Common myeloid progenitor, CD34-positive (primary cell): ENCODE results near the gene PRDM16.

ENCODE experiments used
- CTCF ChIA-PET: fragments of 350-600 bp; sonication (Branson Sonifier 250); formaldehyde crosslinking; loops from one replicate; lab custom pipeline; 2021; ENCODE audit warnings: antibody characterized with exemption; lab: Charles Lee
- POLR2A ChIA-PET: fragments of 350-600 bp; sonication (Branson Sonifier 250); formaldehyde crosslinking; loops from one replicate; lab custom pipeline; 2021; ENCODE audit warnings: antibody characterized with exemption; lab: Charles Lee
- DNase-seq, 3 donors: peaks; one replicate each; pipeline versions ENCODE4 v3.0.0 to v3.0.0-alpha.2; 2013
- H3K27ac ChIP-seq, 2 experiments: 1 replicate in 1 of 2; 2 replicates in 1 of 2; pipeline ENCODE4 v1.7.0; 2013; ENCODE audit warnings: inconsistent platforms in 2 of 2, low read length in 2 of 2, mild to moderate bottlenecking in 2 of 2, low read depth in 1 of 2, moderate library complexity in 1 of 2; ENCODE audit not compliant: severe bottlenecking in 2 of 2, insufficient read depth in 1 of 2, poor library complexity in 1 of 2
- H3K27me3 ChIP-seq, 5 experiments: replicated peaks in 2 of 5; 1 replicate in 3 of 5; 2 replicates in 2 of 5; pipeline versions ENCODE4 v1.6.1 to v1.7.0; 2013; ENCODE audit warnings: low read length in 4 of 5, mild to moderate bottlenecking in 2 of 5, moderate library complexity in 2 of 5, inconsistent platforms in 1 of 5; ENCODE audit not compliant: insufficient read depth in 5 of 5, control insufficient read depth in 4 of 5
- H3K36me3 ChIP-seq, 4 experiments: 1 replicate in 2 of 4; 2 replicates in 2 of 4; pipeline versions ENCODE4 v1.6.1 to v1.7.0; 2013; ENCODE audit warnings: low read length in 3 of 4, control low read depth in 1 of 4, mild to moderate bottlenecking in 1 of 4; ENCODE audit not compliant: control insufficient read depth in 4 of 4, insufficient read depth in 4 of 4
- H3K4me1 ChIP-seq, 4 experiments: 1 replicate in 3 of 4; 2 replicates in 1 of 4; pipeline versions ENCODE4 v1.6.1 to v1.7.1; 2013; ENCODE audit warnings: low read length in 3 of 4, mild to moderate bottlenecking in 3 of 4, control low read depth in 1 of 4, inconsistent platforms in 1 of 4, moderate library complexity in 1 of 4; ENCODE audit not compliant: control insufficient read depth in 4 of 4, insufficient read depth in 4 of 4; ENCODE audit errors: control extremely low read depth in 1 of 4
- H3K4me3 ChIP-seq, 7 experiments: 1 replicate in 4 of 7; 2 replicates in 3 of 7; pipeline versions ENCODE4 v1.5.1 to v1.7.0; 2013; ENCODE audit warnings: mild to moderate bottlenecking in 7 of 7, low read length in 6 of 7, moderate library complexity in 6 of 7, inconsistent platforms in 2 of 7, low read depth in 2 of 7, control low read depth in 1 of 7; ENCODE audit not compliant: insufficient read depth in 4 of 7, control insufficient read depth in 1 of 7; ENCODE audit errors: extremely low read depth in 1 of 7
- H3K9me3 ChIP-seq, 5 experiments: 1 replicate in 4 of 5; 2 replicates in 1 of 5; pipeline versions ENCODE4 v1.6.1 to v1.7.1; 2013; ENCODE audit warnings: low read length in 4 of 5, mild to moderate bottlenecking in 2 of 5, inconsistent platforms in 1 of 5, low read depth in 1 of 5, moderate library complexity in 1 of 5; ENCODE audit not compliant: control insufficient read depth in 4 of 5, insufficient read depth in 2 of 5; ENCODE audit errors: control extremely low read depth in 1 of 5
- WGBS: methylation state at CpG from one replicate; pipeline ENCODE4 v1.1.5; 2013; ENCODE audit not compliant: insufficient coverage; 5-methylcytosine and 5-hydroxymethylcytosine counted together

PRDM16 gene

GRCh38 chr1:3473381-3473844, 404.4 kb downstream of the PRDM16 start:
- CTCF ChIA-PET: interaction anchor here (1.6 to 3.2 kb wide), 2 partner anchors 9 to 20 kb away, joined by 6 to 23 read pairs; no protein-coding TSS in a partner anchor
- POLR2A ChIA-PET: no interaction called here
- 95% methylated on average over 10 of the region's 20 CpGs for WGBS
- Histone ChIP-seq H3K9me3 (no peaks in the 10 kb centered on the region), H3K27ac (no peak overlapping the region), H3K4me1 (peaks cover 0 to 5% (median 0%) of the 10 kb centered on the region in 4 experiments), H3K36me3 (no peaks in the 10 kb centered on the region), H3K4me3 (no peak overlapping the region), H3K27me3 (peaks cover 0 to under 1% (median 0%) of the 10 kb centered on the region in 5 experiments)
- DNase-seq: no peak

DNA sequence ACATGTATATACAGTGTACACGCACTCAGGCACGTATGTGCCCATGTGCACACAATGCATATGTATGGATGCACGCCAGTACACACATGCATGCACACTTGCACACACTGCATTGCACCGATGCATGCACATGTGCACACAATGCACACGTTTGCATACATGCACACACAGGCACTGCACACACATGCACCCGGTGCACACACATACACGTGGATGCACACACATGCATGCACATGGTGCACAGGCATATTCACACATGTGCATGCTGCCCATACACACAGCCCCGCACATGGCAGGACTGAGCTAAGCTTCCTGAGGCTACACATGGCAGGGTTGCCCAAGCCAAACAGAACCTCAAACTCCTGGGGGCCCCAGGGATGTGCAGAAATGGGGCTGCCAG, 405.0 kb downstream of the PRDM16 start:
- Histone ChIP-seq H3K9me3 (no peaks in the 10 kb centered on the region), H3K4me1 (peaks cover 0 to 5% (median 0%) of the 10 kb centered on the region in 4 experiments), H3K36me3 (no peaks in the 10 kb centered on the region), H3K27me3 (peaks cover 0 to 2% (median 0%) of the 10 kb centered on the region in 5 experiments), H3K27ac (no peak overlapping the region), H3K4me3 (no peak overlapping the region)
- ChIA-PET POLR2A (no interaction called here), CTCF (interaction anchor here (3.2 kb wide), 1 partner anchor 21 kb away, joined by 23 read pairs; no protein-coding TSS in a partner anchor)
- WGBS: 94% methylated on average over 8 of the region's 8 CpGs
- DNase-seq: no peak

DNA sequence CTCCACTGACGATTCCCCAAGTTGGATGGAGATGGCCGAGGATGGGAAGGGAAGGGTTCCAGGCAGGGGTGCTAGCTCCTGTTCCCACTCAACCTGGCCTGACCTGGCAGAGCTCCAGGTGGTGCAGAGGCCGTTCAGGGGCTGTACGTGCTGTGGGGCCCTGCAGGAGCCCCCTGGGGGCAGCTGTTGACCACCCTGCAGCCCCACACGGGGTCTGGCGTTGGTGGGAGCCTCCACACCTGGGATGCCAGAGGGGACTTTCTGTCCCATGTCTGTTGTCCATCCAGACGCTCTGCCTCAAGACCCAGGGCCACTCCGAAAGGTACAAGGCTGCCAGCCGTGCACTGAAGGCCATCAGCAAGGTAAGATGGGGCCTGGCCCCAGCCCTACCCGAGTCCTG, 405.4 kb downstream of the PRDM16 start:
- 79% methylated on average over 9 of the region's 10 CpGs for WGBS
- Histone ChIP-seq H3K36me3 (no peaks in the 10 kb centered on the region), H3K9me3 (no peaks in the 10 kb centered on the region), H3K4me1 (peaks cover 0 to 5% (median 0%) of the 10 kb centered on the region in 4 experiments), H3K4me3 (no peak overlapping the region), H3K27ac (no peak overlapping the region), H3K27me3 (peaks cover 0 to 5% (median 0%) of the 10 kb centered on the region in 5 experiments)
- ChIA-PET CTCF (no interaction called here), POLR2A (no interaction called here)
- DNase-seq: no peak

DNA sequence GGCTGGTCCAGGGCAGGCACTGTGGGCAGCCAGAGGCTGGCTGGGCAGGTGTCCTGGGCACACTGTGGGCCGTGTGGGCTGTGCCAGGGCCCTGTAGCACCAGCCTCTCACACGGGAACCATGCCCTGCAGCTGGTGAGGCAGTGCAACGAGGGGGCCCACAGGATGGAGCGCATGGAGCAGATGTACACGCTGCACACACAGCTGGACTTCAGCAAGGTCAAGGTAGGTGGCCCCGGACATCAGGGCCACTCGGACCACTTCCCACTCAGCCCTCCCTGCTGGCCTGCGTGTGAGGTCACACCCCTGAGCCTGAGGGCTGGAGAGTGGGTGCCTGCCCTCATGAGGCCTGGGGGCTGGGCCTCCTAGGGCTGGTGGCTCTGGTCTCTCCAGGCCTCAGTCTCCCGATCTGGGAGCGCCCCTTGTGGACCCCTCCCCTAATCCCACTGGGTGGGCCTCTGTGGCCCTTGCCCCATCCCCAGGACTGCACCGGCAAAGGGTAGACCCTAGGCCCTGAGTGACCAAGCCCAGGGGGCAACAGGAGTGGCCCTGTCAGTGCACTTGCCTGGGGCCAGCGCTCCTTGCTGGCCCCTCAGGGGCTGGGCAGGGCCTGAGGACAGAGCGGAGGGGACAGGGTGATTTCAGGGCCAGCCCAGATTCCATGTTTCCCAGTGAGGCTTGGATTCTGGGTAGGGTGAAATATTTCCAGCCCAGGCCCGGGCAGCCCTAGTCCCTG, 407.0 kb downstream of the PRDM16 start:
- POLR2A ChIA-PET: no interaction called here
- Histone ChIP-seq H3K27ac (no peak overlapping the region), H3K4me1 (peaks cover 0 to 5% (median 0%) of the 10 kb centered on the region in 4 experiments), H3K27me3 (peaks cover 0 to 18% (median 0%) of the 10 kb centered on the region in 5 experiments), H3K4me3 (no peak overlapping the region), H3K9me3 (no peaks in the 10 kb centered on the region), H3K36me3 (no peaks in the 10 kb centered on the region)
- no peak for DNase-seq
- CTCF ChIA-PET: no interaction called here
- 97% methylated on average over 10 of the region's 14 CpGs for WGBS

- H3K9me3 ChIP-seq: no peaks in the 10 kb centered on the region
- peaks cover 0 to 1% (median 0%) of the 10 kb centered on the region in 4 experiments for H3K4me1 ChIP-seq
- peaks cover 0 to 21% (median 0%) of the 10 kb centered on the region in 5 experiments for H3K27me3 ChIP-seq
- DNase-seq: no peak
- ChIA-PET POLR2A (no interaction called here), CTCF (no interaction called here)
- no peak overlapping the region for H3K4me3 ChIP-seq
- H3K36me3 ChIP-seq: no peaks in the 10 kb centered on the region
- WGBS: 98% methylated on average over 12 of the region's 16 CpGs
- H3K27ac ChIP-seq: no peak overlapping the region
Observed at GRCh38 chr1:3476666-3477065, 407.7 kb downstream of the PRDM16 start.

- DNase-seq: no peak
- Histone ChIP-seq H3K4me1 (no peaks in the 10 kb centered on the region), H3K9me3 (no peaks in the 10 kb centered on the region), H3K4me3 (no peak overlapping the region), H3K27me3 (peaks cover 0 to 24% (median 0%) of the 10 kb centered on the region in 5 experiments), H3K27ac (no peak overlapping the region), H3K36me3 (no peaks in the 10 kb centered on the region)
- ChIA-PET POLR2A (interaction anchor here (0.5 kb wide), 1 partner anchor 21 kb away, joined by 3 read pairs; no protein-coding TSS in a partner anchor), CTCF (no interaction called here)
- WGBS: 64% methylated on average over 26 of the region's 28 CpGs
Observed at GRCh38 chr1:3477241-3477995, 408.4 kb downstream of the PRDM16 start.
